SU-DHL-6 (cell line): ENCODE results near the gene SLC12A7.

Source experiments
- EZH2phosphoT487 ChIP-seq: fragments of 200-600 bp; sonication (generic), shearing (Covaris generic); conservative IDR thresholded peaks from 2 replicates; pipeline ENCODE4 v1.6.1; 2018; ENCODE audit warnings: mild to moderate bottlenecking, antibody characterized with exemption, low read length, moderate library complexity, mixed read lengths
- TF ChIP-seq, protein P1 (sequence below): fragments of 200-600 bp; sonication (generic); IDR thresholded peaks from one replicate; pipeline ENCODE4 v1.5.1; 2017; ENCODE audit warnings: antibody characterized with exemption, mild to moderate bottlenecking, low read length, moderate library complexity; ENCODE audit not compliant: insufficient read depth, poor library complexity, severe bottlenecking

DNA sequence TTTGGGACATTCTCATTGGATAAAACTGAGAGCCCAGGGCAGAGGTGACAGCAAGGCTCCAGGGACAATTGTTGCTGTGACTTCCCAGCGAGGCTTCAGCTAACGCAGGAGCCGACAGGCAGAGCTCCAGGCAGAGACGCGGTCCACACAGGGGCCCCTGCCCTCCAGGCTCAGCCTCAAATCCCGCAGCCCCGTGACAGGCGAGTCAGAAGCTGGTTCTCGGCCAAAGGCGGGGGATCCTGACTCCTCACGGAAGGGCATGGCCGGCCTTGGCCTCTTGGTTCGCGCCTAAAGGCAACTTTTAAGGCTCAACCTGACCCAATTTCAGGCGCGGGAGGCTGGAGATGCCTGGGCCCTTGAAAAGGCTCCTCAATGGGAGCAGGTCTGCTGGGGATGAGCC, 21.3 kb downstream of the SLC12A7 start:
- TF ChIP-seq, protein P1, sequence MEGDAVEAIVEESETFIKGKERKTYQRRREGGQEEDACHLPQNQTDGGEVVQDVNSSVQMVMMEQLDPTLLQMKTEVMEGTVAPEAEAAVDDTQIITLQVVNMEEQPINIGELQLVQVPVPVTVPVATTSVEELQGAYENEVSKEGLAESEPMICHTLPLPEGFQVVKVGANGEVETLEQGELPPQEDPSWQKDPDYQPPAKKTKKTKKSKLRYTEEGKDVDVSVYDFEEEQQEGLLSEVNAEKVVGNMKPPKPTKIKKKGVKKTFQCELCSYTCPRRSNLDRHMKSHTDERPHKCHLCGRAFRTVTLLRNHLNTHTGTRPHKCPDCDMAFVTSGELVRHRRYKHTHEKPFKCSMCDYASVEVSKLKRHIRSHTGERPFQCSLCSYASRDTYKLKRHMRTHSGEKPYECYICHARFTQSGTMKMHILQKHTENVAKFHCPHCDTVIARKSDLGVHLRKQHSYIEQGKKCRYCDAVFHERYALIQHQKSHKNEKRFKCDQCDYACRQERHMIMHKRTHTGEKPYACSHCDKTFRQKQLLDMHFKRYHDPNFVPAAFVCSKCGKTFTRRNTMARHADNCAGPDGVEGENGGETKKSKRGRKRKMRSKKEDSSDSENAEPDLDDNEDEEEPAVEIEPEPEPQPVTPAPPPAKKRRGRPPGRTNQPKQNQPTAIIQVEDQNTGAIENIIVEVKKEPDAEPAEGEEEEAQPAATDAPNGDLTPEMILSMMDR = no peak
- no peak for TF ChIP-seq EZH2phosphoT487
